HL-60 (cell line): ENCODE measurements around the gene GAS1.

Source experiments
- DNase-seq, 2 experiments: peaks; one replicate each; pipeline ENCODE4 v3.0.0-alpha.2; 2010 to 2020; ENCODE audit warnings: low read depth in 1 of 2, low spot score in 1 of 2
- H3K27ac ChIP-seq: fragments of 250-450 bp; sonication (Bioruptor Pico); replicated peaks from 2 replicates; pipeline ENCODE4 v1.5.1; 2020; ENCODE audit warnings: mild to moderate bottlenecking, moderate library complexity
- H3K27me3 ChIP-seq: fragments of 250-450 bp; sonication (Bioruptor Pico); 2 replicates; pipeline ENCODE4 v1.5.1; 2021; ENCODE audit warnings: mild to moderate bottlenecking, moderate library complexity; ENCODE audit not compliant: insufficient read depth, poor library complexity, severe bottlenecking
- H3K4me3 ChIP-seq: replicated peaks from 2 replicates; pipeline ENCODE4 v1.5.1; 2011; ENCODE audit warnings: mild to moderate bottlenecking, control low read depth, low read length; ENCODE audit not compliant: insufficient read depth
- GABPA ChIP-seq: IDR thresholded peaks from 2 replicates; pipeline ENCODE4 v1.6.1; 2012; ENCODE audit warnings: low read depth
- POLR2AphosphoS5 ChIP-seq: IDR thresholded peaks from 2 replicates; pipeline ENCODE4 v1.6.1; 2012; ENCODE audit warnings: low read depth
- SPI1 ChIP-seq: IDR thresholded peaks from 2 replicates; pipeline ENCODE4 v1.6.1; 2012; ENCODE audit warnings: low read depth, mild to moderate bottlenecking, borderline replicate concordance
- TF ChIP-seq, protein P1 (sequence below): IDR thresholded peaks from one replicate; pipeline ENCODE4 v1.5.1; 2011; ENCODE audit warnings: low read length, control low read depth, inconsistent platforms; ENCODE audit not compliant: insufficient read depth
- TF ChIP-seq, protein P2 (sequence below): IDR thresholded peaks from 2 replicates; pipeline ENCODE4 v1.6.1; 2012; ENCODE audit warnings: low read depth; ENCODE audit not compliant: insufficient replicate concordance

Gene GAS1

DNA sequence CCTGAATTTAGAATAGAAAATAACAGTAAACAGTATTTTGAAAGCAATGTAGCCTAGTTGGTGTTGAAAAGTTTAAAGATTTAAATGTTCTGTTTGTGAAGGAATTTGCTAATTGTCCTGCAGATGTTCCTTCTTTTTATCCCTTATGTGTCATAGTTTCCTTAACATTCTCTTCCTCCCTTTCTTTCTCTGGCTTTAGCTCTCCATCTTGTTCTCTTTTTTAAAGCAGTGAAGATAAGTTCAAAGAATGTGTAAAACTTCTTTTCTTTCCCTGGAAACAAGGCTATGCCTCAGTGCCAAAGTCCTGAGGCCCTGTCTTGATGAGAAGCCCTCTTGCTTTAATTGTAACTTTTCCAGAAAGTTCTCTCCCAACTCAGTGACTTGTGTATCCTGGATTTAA is 24.4 kb upstream of the GAS1 start:
- TF ChIP-seq SPI1, result no peak
- TF ChIP-seq, protein P1, sequence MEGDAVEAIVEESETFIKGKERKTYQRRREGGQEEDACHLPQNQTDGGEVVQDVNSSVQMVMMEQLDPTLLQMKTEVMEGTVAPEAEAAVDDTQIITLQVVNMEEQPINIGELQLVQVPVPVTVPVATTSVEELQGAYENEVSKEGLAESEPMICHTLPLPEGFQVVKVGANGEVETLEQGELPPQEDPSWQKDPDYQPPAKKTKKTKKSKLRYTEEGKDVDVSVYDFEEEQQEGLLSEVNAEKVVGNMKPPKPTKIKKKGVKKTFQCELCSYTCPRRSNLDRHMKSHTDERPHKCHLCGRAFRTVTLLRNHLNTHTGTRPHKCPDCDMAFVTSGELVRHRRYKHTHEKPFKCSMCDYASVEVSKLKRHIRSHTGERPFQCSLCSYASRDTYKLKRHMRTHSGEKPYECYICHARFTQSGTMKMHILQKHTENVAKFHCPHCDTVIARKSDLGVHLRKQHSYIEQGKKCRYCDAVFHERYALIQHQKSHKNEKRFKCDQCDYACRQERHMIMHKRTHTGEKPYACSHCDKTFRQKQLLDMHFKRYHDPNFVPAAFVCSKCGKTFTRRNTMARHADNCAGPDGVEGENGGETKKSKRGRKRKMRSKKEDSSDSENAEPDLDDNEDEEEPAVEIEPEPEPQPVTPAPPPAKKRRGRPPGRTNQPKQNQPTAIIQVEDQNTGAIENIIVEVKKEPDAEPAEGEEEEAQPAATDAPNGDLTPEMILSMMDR, result no peak
- TF ChIP-seq, protein P2, sequence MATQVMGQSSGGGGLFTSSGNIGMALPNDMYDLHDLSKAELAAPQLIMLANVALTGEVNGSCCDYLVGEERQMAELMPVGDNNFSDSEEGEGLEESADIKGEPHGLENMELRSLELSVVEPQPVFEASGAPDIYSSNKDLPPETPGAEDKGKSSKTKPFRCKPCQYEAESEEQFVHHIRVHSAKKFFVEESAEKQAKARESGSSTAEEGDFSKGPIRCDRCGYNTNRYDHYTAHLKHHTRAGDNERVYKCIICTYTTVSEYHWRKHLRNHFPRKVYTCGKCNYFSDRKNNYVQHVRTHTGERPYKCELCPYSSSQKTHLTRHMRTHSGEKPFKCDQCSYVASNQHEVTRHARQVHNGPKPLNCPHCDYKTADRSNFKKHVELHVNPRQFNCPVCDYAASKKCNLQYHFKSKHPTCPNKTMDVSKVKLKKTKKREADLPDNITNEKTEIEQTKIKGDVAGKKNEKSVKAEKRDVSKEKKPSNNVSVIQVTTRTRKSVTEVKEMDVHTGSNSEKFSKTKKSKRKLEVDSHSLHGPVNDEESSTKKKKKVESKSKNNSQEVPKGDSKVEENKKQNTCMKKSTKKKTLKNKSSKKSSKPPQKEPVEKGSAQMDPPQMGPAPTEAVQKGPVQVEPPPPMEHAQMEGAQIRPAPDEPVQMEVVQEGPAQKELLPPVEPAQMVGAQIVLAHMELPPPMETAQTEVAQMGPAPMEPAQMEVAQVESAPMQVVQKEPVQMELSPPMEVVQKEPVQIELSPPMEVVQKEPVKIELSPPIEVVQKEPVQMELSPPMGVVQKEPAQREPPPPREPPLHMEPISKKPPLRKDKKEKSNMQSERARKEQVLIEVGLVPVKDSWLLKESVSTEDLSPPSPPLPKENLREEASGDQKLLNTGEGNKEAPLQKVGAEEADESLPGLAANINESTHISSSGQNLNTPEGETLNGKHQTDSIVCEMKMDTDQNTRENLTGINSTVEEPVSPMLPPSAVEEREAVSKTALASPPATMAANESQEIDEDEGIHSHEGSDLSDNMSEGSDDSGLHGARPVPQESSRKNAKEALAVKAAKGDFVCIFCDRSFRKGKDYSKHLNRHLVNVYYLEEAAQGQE, result no peak
- TF ChIP-seq POLR2AphosphoS5, result no peak
- no peak for TF ChIP-seq GABPA
- Histone ChIP-seq H3K27ac (no peak overlapping the region), H3K27me3 (no peaks in the 10 kb centered on the region), H3K4me3 (no peak overlapping the region)
- DNase-seq, result no peak

DNA sequence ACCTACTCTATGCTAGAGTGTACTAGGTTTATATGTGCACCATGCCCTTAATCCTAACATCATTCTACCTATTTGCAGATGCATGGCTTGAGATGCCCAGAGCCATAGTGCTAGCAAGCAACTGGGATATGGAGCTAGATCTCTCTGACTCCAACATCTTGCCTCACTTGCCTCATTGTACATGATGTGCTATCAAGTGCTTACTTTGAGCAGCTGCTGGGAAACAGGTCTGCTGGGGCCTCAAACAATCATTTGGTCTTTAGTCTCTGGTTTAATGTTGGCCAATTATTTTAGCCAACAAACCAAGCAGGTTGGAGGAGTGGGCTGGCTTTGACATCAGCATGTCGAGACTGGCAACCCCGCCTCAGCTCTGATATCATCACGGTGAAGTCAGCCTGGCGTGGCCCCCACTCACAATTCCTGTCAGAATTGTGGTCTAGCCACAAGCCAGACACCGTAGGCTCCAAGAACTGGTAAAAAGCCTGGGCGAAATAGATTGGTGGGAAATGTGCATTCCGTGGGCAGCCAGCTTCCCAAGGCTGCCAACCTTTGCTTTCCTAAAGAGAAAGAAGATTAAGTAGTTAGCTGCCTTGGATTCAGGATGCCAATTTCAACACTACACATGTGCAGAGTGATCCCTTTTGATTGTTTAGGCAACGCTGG is 21.1 kb upstream of the GAS1 start:
- H3K4me3 ChIP-seq, result no peak overlapping the region
- TF ChIP-seq, protein P1, result no peak
- TF ChIP-seq POLR2AphosphoS5 (no peak), GABPA (no peak), SPI1 (no peak)
- TF ChIP-seq, protein P2, result no peak
- H3K27ac ChIP-seq, result no peak overlapping the region
- DNase-seq, result no peak
- H3K27me3 ChIP-seq, result no peaks in the 10 kb centered on the region

DNA sequence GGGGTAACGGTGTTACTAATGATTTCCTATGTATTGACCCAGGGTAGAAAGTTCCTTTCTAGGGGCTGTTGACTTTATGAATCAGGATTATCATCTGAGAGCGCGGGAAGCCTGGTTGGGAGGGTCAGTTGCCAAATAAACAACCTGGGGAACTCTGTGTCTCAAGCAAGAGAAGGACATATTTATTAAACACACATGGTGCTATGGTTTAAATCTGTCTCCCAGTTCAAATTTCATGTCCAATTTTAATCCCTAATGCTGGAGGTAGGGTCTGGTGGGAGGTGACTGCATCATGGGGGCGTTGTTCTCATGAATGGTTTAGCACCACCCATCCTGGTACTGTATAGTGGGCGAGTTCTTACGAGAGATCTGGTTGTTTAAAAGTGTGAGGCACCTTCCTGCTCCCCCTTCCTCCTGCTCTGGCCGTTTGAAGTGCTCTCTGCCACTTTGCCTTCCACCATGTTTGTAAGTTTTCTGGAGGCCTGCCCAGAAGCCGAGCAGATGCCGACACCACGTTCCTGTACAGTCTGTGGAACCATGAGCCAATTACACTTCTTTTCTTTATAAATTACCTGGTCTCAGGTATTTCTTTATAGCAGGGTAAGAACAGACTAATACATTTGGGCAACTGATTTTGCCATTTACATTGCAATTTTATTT is 19.7 kb upstream of the GAS1 start:
- no peak for DNase-seq
- Histone ChIP-seq H3K27me3 (no peaks in the 10 kb centered on the region), H3K27ac (no peak overlapping the region), H3K4me3 (no peak overlapping the region)
- no peak for TF ChIP-seq GABPA
- TF ChIP-seq POLR2AphosphoS5, result no peak
- TF ChIP-seq SPI1, result no peak
- TF ChIP-seq, protein P2, result no peak
- TF ChIP-seq, protein P1, result no peak
